Glutamatergic neuron (in vitro differentiated cells): ENCODE data around the gene NTPCR. TPM values are rescaled to one million over a fixed set of nuclear protein-coding genes. Genes with fewer than 3 reads are reported as not detected.

Experiments used
- DNase-seq: peaks from one replicate; pipeline ENCODE4 v3.0.0; 2022
- H3K27ac Mint-ChIP-seq: one replicate; pipeline ENCODE4 v1.8.0; 2020; ENCODE audit warnings: mild to moderate bottlenecking, mixed read lengths, inconsistent platforms; ENCODE audit not compliant: unreplicated experiment
- H3K27me3 Mint-ChIP-seq: one replicate; pipeline ENCODE4 v1.8.0; 2020; ENCODE audit warnings: mild to moderate bottlenecking, moderate library complexity, mixed read lengths, inconsistent platforms; ENCODE audit not compliant: unreplicated experiment
- H3K36me3 Mint-ChIP-seq: one replicate; pipeline ENCODE4 v1.8.0; 2020; ENCODE audit warnings: mild to moderate bottlenecking, mixed read lengths, inconsistent platforms; ENCODE audit not compliant: unreplicated experiment
- H3K4me1 Mint-ChIP-seq: one replicate; pipeline ENCODE4 v1.8.0; 2020; ENCODE audit warnings: mild to moderate bottlenecking, low read depth, mixed read lengths, inconsistent platforms; ENCODE audit not compliant: unreplicated experiment
- H3K4me3 Mint-ChIP-seq: one replicate; pipeline ENCODE4 v1.8.0; 2020; ENCODE audit warnings: mild to moderate bottlenecking, mixed read lengths, inconsistent platforms; ENCODE audit not compliant: unreplicated experiment
- H3K9me3 Mint-ChIP-seq: one replicate; pipeline ENCODE4 v1.8.0; 2020; ENCODE audit warnings: mild to moderate bottlenecking, moderate library complexity, mixed read lengths, inconsistent platforms; ENCODE audit not compliant: unreplicated experiment
- CTCF ChIP-seq: fragments of 200-600 bp; sonication (generic); IDR thresholded peaks from one replicate; pipeline ENCODE4 v1.5.0; 2021; ENCODE audit not compliant: partially characterized antibody, unreplicated experiment
- total RNA-seq: library from RNA; stranded (reverse); fragmentation: NEBNext Ultra II Directional; extraction: Animal tissue kit (Norgen Biotek cat#: 25700); gene quantifications from one replicate; pipeline ENCODE4 v1.2.1, GENCODE V29; 2021; ENCODE audit not compliant: unreplicated experiment

Gene NTPCR
- total RNA-seq, 1 donor from 2014 or later = 40.7 TPM

- peaks cover 20% of the 10 kb centered on the region for H3K36me3 Mint-ChIP-seq
- no peak overlapping the region for H3K27ac Mint-ChIP-seq
- no peak overlapping the region for H3K4me3 Mint-ChIP-seq
- no peak for DNase-seq
- H3K27me3 Mint-ChIP-seq = peaks cover 8% of the 10 kb centered on the region
- H3K4me1 Mint-ChIP-seq = peaks cover 4% of the 10 kb centered on the region
- no peak for TF ChIP-seq CTCF
- peaks cover 11% of the 10 kb centered on the region for H3K9me3 Mint-ChIP-seq
Observed at GRCh38 chr1:232988572-232989040, 38.2 kb downstream of the NTPCR start.

DNA sequence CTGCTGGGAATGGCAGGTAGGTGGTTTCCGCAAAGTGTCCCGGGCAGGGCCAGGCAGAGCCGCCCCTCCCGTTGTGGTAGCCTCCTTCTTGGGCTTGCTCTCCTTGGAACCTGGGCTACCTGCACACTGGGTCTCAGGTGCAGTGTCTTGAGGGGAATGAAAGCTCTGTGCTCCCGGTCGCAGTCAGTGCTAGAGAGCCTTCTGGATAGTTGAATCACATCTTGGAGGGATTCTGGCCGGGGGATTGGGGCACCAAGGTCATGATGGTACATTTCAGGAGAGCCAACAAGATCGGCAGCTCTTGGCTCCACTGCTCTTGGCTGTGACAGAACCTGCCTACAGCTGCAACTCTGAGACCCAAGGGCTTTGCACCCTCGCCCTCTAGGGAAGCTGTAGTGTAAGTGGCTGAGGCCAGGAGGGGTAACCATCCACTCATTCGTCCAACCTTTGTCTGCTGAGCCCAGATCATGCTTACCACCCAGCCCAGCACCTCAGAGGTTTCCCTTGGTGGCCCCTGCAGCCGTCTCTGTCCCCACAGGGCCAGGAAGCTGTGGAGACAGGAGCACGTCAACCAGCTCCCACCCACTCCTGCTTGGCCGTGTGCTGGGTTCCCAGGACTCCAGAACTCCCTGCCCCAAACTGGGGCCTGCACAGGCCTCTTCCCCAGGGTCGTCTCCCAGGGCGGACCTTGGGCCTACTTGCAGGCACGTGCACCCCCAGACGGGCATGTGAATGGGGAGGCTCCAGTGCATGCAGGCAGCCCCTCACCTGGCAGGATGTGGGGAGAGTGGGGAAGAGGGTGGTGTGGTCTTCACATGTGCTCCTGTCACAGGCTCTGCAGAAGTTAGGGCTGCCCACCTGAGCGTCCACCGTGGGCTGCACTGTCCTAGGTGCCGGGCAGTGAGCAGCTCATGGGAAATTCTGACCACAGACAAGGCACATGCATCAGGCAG is 40.0 kb downstream of the NTPCR start:
- H3K4me3 Mint-ChIP-seq = no peak overlapping the region
- peaks cover 35% of the 10 kb centered on the region for H3K36me3 Mint-ChIP-seq
- peaks cover 11% of the 10 kb centered on the region for H3K9me3 Mint-ChIP-seq
- peaks cover 4% of the 10 kb centered on the region for H3K4me1 Mint-ChIP-seq
- H3K27me3 Mint-ChIP-seq = peaks cover 13% of the 10 kb centered on the region
- no peak overlapping the region for H3K27ac Mint-ChIP-seq
- TF ChIP-seq CTCF = no peak
- no peak for DNase-seq

DNA sequence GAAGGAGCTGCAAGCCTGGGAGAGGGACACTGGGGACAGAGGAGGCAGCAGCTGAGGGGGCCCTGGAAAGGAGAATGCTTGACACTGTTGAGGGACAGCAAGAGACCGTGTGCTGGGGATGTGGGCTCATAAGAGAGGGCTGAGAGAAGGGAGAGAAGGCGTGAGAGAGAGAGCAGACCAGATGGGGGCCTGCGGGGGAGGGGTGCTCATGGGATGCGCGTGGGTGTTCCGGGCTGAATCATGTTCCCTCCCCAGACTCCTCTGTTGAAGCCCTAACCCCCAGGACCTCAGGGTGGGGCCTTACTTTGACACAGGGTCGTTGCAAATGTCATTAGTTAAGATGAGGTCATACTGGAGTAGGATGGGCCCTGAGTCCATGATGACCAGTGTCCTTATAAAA is 40.8 kb downstream of the NTPCR start:
- Mint-ChIP-seq H3K27ac (no peak overlapping the region), H3K4me1 (peaks cover 4% of the 10 kb centered on the region), H3K36me3 (peaks cover 35% of the 10 kb centered on the region), H3K9me3 (peaks cover 11% of the 10 kb centered on the region), H3K4me3 (no peak overlapping the region), H3K27me3 (peaks cover 13% of the 10 kb centered on the region)
- no peak for TF ChIP-seq CTCF
- no peak for DNase-seq

- Mint-ChIP-seq H3K4me1 (peaks cover 4% of the 10 kb centered on the region), H3K4me3 (no peak overlapping the region), H3K27ac (no peak overlapping the region), H3K9me3 (peaks cover 11% of the 10 kb centered on the region), H3K36me3 (peaks cover 38% of the 10 kb centered on the region), H3K27me3 (peaks cover 13% of the 10 kb centered on the region)
- no peak for DNase-seq
- TF ChIP-seq CTCF = no peak
Observed at GRCh38 chr1:232992227-232992626, 41.8 kb downstream of the NTPCR start.

GRCh38 chr1:232993555-232993954 is 43.1 kb downstream of the NTPCR start:
- Mint-ChIP-seq H3K27ac (no peak overlapping the region), H3K4me3 (no peak overlapping the region), H3K27me3 (peaks cover 14% of the 10 kb centered on the region), H3K4me1 (peaks cover 3% of the 10 kb centered on the region), H3K9me3 (peaks cover 11% of the 10 kb centered on the region), H3K36me3 (peaks cover 49% of the 10 kb centered on the region)
- TF ChIP-seq CTCF = no peak
- no peak for DNase-seq
